ENCODE measurements around the gene KCNT1. TPM values are rescaled to one million over a fixed set of nuclear protein-coding genes. Genes with fewer than 3 reads are reported as not detected.

Gene KCNT1
- total RNA-seq, 1 donor, result not detected

DNA sequence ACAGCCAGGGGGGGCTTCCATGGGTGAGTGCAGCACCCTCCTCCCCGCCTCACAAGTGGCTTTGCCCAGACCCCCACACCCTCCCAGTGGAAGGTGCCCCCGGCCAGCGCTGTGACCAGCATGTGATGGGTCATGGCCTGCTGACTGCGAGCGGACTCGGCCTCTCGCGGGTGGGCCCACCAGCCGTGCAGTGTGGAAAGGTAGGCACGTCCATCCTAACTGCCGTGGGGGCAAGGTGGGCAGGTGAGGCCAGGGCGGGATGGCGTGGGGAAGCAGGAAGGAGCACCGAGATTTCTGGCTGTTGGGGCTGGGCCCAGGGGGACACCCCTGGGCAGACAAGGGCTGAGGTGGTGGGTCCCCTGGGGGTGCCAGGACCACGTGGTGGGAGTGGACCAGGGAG is 14.8 kb upstream of the KCNT1 start:
- Histone ChIP-seq H3K36me3 (ENCODE audit: insufficient read depth, low read length) (no peaks in the 10 kb centered on the region), H4K20me1 (ENCODE audit: insufficient read depth, low read length) (peaks cover 2% of the 10 kb centered on the region), H2AFZ (ENCODE audit: low read length) (no peak overlapping the region), H3K4me3 (ENCODE audit: insufficient read depth, low read length) (no peak overlapping the region), H3K4me1 (ENCODE audit: insufficient read depth, low read length) (no peaks in the 10 kb centered on the region), H3K9me3 (ENCODE audit: low read depth, low read length) (no peaks in the 10 kb centered on the region), H3K27ac (ENCODE audit: low read depth, low read length) (no peak overlapping the region), H3K4me2 (ENCODE audit: insufficient read depth, low read length) (no peak overlapping the region), H3K27me3 (ENCODE audit: insufficient read depth, low read length) (no peaks in the 10 kb centered on the region), H3K79me2 (ENCODE audit: insufficient read depth, low read length) (no peaks in the 10 kb centered on the region)
- DNase-seq (ENCODE audit: insufficient read length, low spot score, missing footprints), result no peak
- TF ChIP-seq, protein P1, sequence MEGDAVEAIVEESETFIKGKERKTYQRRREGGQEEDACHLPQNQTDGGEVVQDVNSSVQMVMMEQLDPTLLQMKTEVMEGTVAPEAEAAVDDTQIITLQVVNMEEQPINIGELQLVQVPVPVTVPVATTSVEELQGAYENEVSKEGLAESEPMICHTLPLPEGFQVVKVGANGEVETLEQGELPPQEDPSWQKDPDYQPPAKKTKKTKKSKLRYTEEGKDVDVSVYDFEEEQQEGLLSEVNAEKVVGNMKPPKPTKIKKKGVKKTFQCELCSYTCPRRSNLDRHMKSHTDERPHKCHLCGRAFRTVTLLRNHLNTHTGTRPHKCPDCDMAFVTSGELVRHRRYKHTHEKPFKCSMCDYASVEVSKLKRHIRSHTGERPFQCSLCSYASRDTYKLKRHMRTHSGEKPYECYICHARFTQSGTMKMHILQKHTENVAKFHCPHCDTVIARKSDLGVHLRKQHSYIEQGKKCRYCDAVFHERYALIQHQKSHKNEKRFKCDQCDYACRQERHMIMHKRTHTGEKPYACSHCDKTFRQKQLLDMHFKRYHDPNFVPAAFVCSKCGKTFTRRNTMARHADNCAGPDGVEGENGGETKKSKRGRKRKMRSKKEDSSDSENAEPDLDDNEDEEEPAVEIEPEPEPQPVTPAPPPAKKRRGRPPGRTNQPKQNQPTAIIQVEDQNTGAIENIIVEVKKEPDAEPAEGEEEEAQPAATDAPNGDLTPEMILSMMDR (IDR thresholded peaks at IDR 0.05; ENCODE audit: extremely low read depth, low read depth, low read length), result no peak

DNA sequence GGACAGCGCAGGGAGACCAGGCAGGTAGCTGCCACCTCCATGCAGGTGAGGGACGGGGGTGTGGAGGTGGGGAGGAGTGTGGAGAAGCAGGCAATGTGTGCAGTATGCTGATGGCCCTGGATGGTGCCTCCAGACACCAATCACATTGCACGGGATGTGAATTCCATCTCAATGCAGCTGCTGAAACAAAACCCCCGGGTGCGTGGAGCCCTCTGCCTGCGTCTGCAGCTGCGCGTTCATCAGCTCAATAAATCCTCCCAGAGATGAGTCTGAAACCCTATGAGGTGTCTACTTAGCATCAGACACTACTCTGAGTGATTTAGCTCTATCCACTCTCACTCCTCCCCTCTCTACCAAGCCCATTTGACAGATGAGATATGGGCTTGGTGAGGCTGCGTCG is 13.0 kb upstream of the KCNT1 start:
- Histone ChIP-seq H3K36me3 (ENCODE audit: insufficient read depth, low read length) (no peaks in the 10 kb centered on the region), H3K27me3 (ENCODE audit: insufficient read depth, low read length) (no peaks in the 10 kb centered on the region), H3K4me3 (ENCODE audit: insufficient read depth, low read length) (no peak overlapping the region), H3K9me3 (ENCODE audit: low read depth, low read length) (no peaks in the 10 kb centered on the region), H3K79me2 (ENCODE audit: insufficient read depth, low read length) (no peaks in the 10 kb centered on the region), H2AFZ (ENCODE audit: low read length) (no peak overlapping the region), H3K4me2 (ENCODE audit: insufficient read depth, low read length) (no peak overlapping the region), H3K4me1 (ENCODE audit: insufficient read depth, low read length) (no peaks in the 10 kb centered on the region), H3K27ac (ENCODE audit: low read depth, low read length) (no peak overlapping the region), H4K20me1 (ENCODE audit: insufficient read depth, low read length) (peaks cover 2% of the 10 kb centered on the region)
- no peak for DNase-seq (ENCODE audit: insufficient read length, low spot score, missing footprints)
- TF ChIP-seq, protein P1 (IDR thresholded peaks at IDR 0.05; ENCODE audit: extremely low read depth, low read depth, low read length), result no peak

DNA sequence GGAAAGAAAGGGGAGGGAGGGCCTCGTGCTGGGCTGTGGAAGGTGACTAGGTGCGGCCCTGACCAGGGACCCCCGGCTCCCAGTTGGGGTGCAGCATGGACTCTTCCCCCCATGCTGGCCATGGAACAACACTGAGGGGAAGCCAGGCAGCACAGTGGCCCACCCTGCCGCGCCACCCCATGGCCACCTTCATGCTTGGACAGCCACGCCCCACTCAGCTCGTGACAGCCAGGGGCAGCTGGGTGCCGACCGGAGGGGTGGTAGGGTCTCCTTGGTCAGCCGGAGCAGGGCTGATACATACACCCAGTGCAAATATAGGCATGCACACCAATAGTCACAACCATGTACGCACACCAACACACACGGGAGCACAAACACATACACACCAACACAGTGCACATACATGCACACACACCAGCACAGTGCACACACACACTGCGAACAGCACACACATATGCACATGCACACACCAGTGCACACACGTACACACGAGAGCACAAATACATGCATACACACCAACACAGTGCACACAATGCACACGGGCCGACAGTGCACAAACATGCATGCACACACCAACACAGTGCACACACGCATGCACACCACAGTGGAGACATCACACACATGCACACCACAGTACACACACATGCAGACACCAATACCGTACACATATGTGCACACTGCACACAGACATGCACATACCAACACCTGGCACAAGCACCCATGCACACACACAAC is 11.0 kb upstream of the KCNT1 start:
- Histone ChIP-seq H3K36me3 (ENCODE audit: insufficient read depth, low read length) (no peaks in the 10 kb centered on the region), H2AFZ (ENCODE audit: low read length) (no peak overlapping the region), H3K4me2 (ENCODE audit: insufficient read depth, low read length) (no peak overlapping the region), H3K4me1 (ENCODE audit: insufficient read depth, low read length) (no peaks in the 10 kb centered on the region), H3K79me2 (ENCODE audit: insufficient read depth, low read length) (no peaks in the 10 kb centered on the region), H3K9me3 (ENCODE audit: low read depth, low read length) (no peaks in the 10 kb centered on the region), H4K20me1 (ENCODE audit: insufficient read depth, low read length) (peaks cover 2% of the 10 kb centered on the region), H3K27me3 (ENCODE audit: insufficient read depth, low read length) (no peaks in the 10 kb centered on the region), H3K4me3 (ENCODE audit: insufficient read depth, low read length) (no peak overlapping the region), H3K27ac (ENCODE audit: low read depth, low read length) (no peak overlapping the region)
- DNase-seq (ENCODE audit: insufficient read length, low spot score, missing footprints), result no peak
- TF ChIP-seq, protein P1 (IDR thresholded peaks at IDR 0.05; ENCODE audit: extremely low read depth, low read depth, low read length), result no peak

DNA sequence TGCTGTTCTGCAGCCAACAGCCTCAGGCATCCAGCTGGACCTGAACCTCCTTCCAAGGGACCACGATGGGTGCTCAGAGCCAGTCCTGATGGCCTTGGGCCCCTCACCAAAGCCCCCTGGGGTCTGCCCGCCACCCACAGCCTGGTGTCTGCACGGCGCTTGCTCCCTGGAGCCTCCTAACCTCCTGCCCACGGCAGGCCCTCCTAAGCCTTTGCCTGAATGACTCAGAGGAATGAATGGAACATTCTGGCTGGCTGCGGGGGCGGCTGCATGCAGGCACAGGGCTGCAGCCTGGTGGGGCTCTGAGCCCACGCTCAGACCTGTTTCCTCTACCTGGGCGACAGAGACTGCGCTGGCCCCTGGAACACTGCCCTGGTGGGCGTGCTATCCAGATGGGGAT is 9.6 kb upstream of the KCNT1 start:
- no peaks in the 10 kb centered on the region for H3K36me3 ChIP-seq (ENCODE audit: insufficient read depth, low read length)
- H3K4me1 ChIP-seq (ENCODE audit: insufficient read depth, low read length), result no peaks in the 10 kb centered on the region
- no peak overlapping the region for H3K27ac ChIP-seq (ENCODE audit: low read depth, low read length)
- H3K79me2 ChIP-seq (ENCODE audit: insufficient read depth, low read length), result no peaks in the 10 kb centered on the region
- H3K9me3 ChIP-seq (ENCODE audit: low read depth, low read length), result no peaks in the 10 kb centered on the region
- no peaks in the 10 kb centered on the region for H4K20me1 ChIP-seq (ENCODE audit: insufficient read depth, low read length)
- TF ChIP-seq, protein P1 (IDR thresholded peaks at IDR 0.05; ENCODE audit: extremely low read depth, low read depth, low read length), result no peak
- peak; percentile 98 for DNase-seq (ENCODE audit: insufficient read length, low spot score, missing footprints)
- no peak overlapping the region for H3K4me3 ChIP-seq (ENCODE audit: insufficient read depth, low read length)
- no peak overlapping the region for H3K4me2 ChIP-seq (ENCODE audit: insufficient read depth, low read length)
- no peak overlapping the region for H2AFZ ChIP-seq (ENCODE audit: low read length)
- no peaks in the 10 kb centered on the region for H3K27me3 ChIP-seq (ENCODE audit: insufficient read depth, low read length)

All from osteoblast (primary cell).